ENCODE data around the gene SREBF2.

DNA sequence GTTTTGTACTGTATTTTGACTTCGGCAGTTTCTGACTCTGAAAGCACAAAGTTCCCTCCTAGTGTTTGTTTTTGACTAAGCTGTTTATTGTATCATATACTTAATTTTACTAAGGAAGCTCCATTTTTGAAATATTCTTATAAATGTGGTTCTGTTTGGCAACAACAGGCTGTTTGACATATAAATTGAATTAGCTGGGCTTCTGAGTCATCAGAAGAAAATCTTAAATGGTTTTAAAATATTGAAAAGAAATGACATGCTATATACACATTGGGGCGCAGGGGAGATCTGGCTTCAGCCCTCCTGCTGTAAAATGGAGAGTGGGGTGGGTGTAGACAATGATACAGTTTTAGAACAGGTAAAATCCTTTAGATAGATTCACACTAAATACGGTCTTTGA is 43.4 kb downstream of the SREBF2 start:
- TF ChIP-seq, protein P1, sequence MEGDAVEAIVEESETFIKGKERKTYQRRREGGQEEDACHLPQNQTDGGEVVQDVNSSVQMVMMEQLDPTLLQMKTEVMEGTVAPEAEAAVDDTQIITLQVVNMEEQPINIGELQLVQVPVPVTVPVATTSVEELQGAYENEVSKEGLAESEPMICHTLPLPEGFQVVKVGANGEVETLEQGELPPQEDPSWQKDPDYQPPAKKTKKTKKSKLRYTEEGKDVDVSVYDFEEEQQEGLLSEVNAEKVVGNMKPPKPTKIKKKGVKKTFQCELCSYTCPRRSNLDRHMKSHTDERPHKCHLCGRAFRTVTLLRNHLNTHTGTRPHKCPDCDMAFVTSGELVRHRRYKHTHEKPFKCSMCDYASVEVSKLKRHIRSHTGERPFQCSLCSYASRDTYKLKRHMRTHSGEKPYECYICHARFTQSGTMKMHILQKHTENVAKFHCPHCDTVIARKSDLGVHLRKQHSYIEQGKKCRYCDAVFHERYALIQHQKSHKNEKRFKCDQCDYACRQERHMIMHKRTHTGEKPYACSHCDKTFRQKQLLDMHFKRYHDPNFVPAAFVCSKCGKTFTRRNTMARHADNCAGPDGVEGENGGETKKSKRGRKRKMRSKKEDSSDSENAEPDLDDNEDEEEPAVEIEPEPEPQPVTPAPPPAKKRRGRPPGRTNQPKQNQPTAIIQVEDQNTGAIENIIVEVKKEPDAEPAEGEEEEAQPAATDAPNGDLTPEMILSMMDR (IDR thresholded peaks at IDR 0.05): no peak
- no peak for TF ChIP-seq POLR2A (IDR thresholded peaks at IDR 0.05)

All from lower leg skin (tissue), 3 donors.